ENCODE measurements around the gene EPHA1.

DNA sequence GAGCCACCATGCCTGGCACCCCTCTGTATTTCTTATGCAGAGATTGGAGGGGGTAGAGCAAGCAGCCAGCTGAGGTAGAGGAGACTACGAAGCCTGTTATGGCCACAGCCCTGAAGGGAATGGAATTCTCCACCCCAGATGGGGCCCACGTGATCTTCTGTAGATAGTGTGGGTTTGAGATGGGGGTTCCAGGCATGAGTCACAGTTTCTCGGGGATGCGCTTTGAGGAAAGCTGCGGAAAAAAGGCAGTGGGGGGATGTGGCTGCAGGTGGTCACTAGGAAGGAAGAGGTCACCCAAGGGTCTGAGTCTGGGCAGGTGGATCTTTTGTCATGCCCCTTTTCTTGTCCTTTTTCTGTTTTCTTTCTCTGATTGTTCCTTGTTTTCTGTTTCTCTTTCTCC is 57.6 kb downstream of the EPHA1 start:
- TF ChIP-seq CTCF (tag by site-specific recombination; IDR thresholded peaks at IDR 0.05) (no peak), ZBTB7A (tag by site-specific recombination; IDR thresholded peaks at IDR 0.05; ENCODE audit: low read depth) (no peak), ZNF768 (tag by site-specific recombination; IDR thresholded peaks at IDR 0.05) (no peak), ZNF449 (tag by site-specific recombination; IDR thresholded peaks at IDR 0.05) (no peak), ZNF629 (tag by site-specific recombination; IDR thresholded peaks at IDR 0.05) (no peak), REST (tag by site-specific recombination; IDR thresholded peaks at IDR 0.05) (no peak), ZNF221 (tag by site-specific recombination; IDR thresholded peaks at IDR 0.05; ENCODE audit: borderline replicate concordance) (no peak), ZNF549 (tag by site-specific recombination; IDR thresholded peaks at IDR 0.05) (no peak), ZBTB17 (tag by site-specific recombination; IDR thresholded peaks at IDR 0.05) (no peak), ZNF335 (tag by site-specific recombination; conservative IDR thresholded peaks at IDR 0.05) (no peak)
- TF ChIP-seq, protein P1, sequence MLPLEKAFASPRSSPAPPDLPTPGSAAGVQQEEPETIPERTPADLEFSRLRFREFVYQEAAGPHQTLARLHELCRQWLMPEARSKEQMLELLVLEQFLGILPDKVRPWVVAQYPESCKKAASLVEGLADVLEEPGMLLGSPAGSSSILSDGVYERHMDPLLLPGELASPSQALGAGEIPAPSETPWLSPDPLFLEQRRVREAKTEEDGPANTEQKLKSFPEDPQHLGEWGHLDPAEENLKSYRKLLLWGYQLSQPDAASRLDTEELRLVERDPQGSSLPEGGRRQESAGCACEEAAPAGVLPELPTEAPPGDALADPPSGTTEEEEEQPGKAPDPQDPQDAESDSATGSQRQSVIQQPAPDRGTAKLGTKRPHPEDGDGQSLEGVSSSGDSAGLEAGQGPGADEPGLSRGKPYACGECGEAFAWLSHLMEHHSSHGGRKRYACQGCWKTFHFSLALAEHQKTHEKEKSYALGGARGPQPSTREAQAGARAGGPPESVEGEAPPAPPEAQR (tag by site-specific recombination; IDR thresholded peaks at IDR 0.05): no peak
- TF ChIP-seq, protein P2, sequence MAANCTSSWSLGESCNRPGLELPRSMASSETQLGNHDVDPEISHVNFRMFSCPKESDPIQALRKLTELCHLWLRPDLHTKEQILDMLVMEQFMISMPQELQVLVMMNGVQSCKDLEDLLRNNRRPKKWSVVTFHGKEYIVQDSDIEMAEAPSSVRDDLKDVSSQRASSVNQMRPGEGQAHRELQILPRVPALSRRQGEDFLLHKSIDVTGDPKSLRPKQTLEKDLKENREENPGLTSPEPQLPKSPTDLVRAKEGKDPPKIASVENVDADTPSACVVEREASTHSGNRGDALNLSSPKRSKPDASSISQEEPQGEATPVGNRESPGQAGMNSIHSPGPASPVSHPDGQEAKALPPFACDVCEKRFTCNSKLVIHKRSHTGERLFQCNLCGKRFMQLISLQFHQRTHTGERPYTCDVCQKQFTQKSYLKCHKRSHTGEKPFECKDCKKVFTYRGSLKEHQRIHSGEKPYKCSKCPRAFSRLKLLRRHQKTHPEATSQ (tag by site-specific recombination; IDR thresholded peaks at IDR 0.05): no peak

Data from HEK293 (cell line).